GM12801 (cell line): ENCODE data around the gene CHID1.

Experiments used
- CTCF ChIP-seq: IDR thresholded peaks from one replicate; pipeline ENCODE4 v1.5.1; 2011; ENCODE audit warnings: control low read depth; ENCODE audit not compliant: insufficient read length; ENCODE audit errors: extremely low read depth

Gene CHID1

GRCh38 chr11:860234-861104 lies 50.1 kb downstream of the CHID1 start:
- TF ChIP-seq CTCF = no peak

- no peak for TF ChIP-seq CTCF
These were observed 51.0 kb downstream of the CHID1 start for GRCh38 chr11:859394-860131.

- TF ChIP-seq CTCF = no peak
These were observed 51.8 kb downstream of the CHID1 start for GRCh38 chr11:858762-859339.

- no peak for TF ChIP-seq CTCF
These were observed 52.4 kb downstream of the CHID1 start for GRCh38 chr11:858053-858761.

GRCh38 chr11:856397-856796 lies 54.2 kb downstream of the CHID1 start:
- no peak for TF ChIP-seq CTCF

GRCh38 chr11:855796-856195 lies 54.8 kb downstream of the CHID1 start:
- no peak for TF ChIP-seq CTCF

GRCh38 chr11:855330-855674 lies 55.3 kb downstream of the CHID1 start:
- no peak for TF ChIP-seq CTCF
